HL-60 (cell line): ENCODE results near the gene AMOT.

ENCODE experiments used
- DNase-seq, 2 experiments: peaks; one replicate each; pipeline ENCODE4 v3.0.0-alpha.2; 2010 to 2020; ENCODE audit warnings: low read depth in 1 of 2, low spot score in 1 of 2
- H3K27ac ChIP-seq: fragments of 250-450 bp; sonication (Bioruptor Pico); replicated peaks from 2 replicates; pipeline ENCODE4 v1.5.1; 2020; ENCODE audit warnings: mild to moderate bottlenecking, moderate library complexity
- H3K27me3 ChIP-seq: fragments of 250-450 bp; sonication (Bioruptor Pico); 2 replicates; pipeline ENCODE4 v1.5.1; 2021; ENCODE audit warnings: mild to moderate bottlenecking, moderate library complexity; ENCODE audit not compliant: insufficient read depth, poor library complexity, severe bottlenecking
- H3K4me3 ChIP-seq: replicated peaks from 2 replicates; pipeline ENCODE4 v1.5.1; 2011; ENCODE audit warnings: mild to moderate bottlenecking, control low read depth, low read length; ENCODE audit not compliant: insufficient read depth
- GABPA ChIP-seq: IDR thresholded peaks from 2 replicates; pipeline ENCODE4 v1.6.1; 2012; ENCODE audit warnings: low read depth
- POLR2AphosphoS5 ChIP-seq: IDR thresholded peaks from 2 replicates; pipeline ENCODE4 v1.6.1; 2012; ENCODE audit warnings: low read depth
- SPI1 ChIP-seq: IDR thresholded peaks from 2 replicates; pipeline ENCODE4 v1.6.1; 2012; ENCODE audit warnings: low read depth, mild to moderate bottlenecking, borderline replicate concordance
- TF ChIP-seq, protein P1 (sequence below): IDR thresholded peaks from 2 replicates; pipeline ENCODE4 v1.6.1; 2012; ENCODE audit warnings: low read depth; ENCODE audit not compliant: insufficient replicate concordance
- TF ChIP-seq, protein P2 (sequence below): IDR thresholded peaks from one replicate; pipeline ENCODE4 v1.5.1; 2011; ENCODE audit warnings: low read length, control low read depth, inconsistent platforms; ENCODE audit not compliant: insufficient read depth

The AMOT gene

DNA sequence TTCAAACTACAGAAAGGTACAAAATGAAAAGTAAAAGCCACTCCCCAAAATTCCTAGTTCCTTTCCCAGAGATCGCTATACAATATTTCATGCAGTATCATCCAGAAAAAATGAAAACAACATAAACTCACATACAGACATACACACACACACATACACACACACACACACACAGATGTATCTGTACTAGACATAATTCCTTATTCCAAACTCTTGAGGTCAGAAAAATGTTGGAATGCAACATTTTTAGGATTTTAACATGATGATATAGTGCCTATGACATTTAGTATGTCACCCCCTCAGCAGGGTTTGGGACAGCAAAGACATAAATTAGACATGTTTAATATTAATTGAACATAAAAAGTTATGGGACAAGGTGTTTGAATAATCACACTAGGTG lies 87.5 kb downstream of the AMOT start:
- H3K27ac ChIP-seq, result no peak overlapping the region
- no peak for DNase-seq
- H3K27me3 ChIP-seq, result no peaks in the 10 kb centered on the region
- no peak overlapping the region for H3K4me3 ChIP-seq
- TF ChIP-seq SPI1 (no peak), GABPA (no peak), POLR2AphosphoS5 (no peak)
- TF ChIP-seq, protein P1, sequence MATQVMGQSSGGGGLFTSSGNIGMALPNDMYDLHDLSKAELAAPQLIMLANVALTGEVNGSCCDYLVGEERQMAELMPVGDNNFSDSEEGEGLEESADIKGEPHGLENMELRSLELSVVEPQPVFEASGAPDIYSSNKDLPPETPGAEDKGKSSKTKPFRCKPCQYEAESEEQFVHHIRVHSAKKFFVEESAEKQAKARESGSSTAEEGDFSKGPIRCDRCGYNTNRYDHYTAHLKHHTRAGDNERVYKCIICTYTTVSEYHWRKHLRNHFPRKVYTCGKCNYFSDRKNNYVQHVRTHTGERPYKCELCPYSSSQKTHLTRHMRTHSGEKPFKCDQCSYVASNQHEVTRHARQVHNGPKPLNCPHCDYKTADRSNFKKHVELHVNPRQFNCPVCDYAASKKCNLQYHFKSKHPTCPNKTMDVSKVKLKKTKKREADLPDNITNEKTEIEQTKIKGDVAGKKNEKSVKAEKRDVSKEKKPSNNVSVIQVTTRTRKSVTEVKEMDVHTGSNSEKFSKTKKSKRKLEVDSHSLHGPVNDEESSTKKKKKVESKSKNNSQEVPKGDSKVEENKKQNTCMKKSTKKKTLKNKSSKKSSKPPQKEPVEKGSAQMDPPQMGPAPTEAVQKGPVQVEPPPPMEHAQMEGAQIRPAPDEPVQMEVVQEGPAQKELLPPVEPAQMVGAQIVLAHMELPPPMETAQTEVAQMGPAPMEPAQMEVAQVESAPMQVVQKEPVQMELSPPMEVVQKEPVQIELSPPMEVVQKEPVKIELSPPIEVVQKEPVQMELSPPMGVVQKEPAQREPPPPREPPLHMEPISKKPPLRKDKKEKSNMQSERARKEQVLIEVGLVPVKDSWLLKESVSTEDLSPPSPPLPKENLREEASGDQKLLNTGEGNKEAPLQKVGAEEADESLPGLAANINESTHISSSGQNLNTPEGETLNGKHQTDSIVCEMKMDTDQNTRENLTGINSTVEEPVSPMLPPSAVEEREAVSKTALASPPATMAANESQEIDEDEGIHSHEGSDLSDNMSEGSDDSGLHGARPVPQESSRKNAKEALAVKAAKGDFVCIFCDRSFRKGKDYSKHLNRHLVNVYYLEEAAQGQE, result no peak
- TF ChIP-seq, protein P2, sequence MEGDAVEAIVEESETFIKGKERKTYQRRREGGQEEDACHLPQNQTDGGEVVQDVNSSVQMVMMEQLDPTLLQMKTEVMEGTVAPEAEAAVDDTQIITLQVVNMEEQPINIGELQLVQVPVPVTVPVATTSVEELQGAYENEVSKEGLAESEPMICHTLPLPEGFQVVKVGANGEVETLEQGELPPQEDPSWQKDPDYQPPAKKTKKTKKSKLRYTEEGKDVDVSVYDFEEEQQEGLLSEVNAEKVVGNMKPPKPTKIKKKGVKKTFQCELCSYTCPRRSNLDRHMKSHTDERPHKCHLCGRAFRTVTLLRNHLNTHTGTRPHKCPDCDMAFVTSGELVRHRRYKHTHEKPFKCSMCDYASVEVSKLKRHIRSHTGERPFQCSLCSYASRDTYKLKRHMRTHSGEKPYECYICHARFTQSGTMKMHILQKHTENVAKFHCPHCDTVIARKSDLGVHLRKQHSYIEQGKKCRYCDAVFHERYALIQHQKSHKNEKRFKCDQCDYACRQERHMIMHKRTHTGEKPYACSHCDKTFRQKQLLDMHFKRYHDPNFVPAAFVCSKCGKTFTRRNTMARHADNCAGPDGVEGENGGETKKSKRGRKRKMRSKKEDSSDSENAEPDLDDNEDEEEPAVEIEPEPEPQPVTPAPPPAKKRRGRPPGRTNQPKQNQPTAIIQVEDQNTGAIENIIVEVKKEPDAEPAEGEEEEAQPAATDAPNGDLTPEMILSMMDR, result no peak

DNA sequence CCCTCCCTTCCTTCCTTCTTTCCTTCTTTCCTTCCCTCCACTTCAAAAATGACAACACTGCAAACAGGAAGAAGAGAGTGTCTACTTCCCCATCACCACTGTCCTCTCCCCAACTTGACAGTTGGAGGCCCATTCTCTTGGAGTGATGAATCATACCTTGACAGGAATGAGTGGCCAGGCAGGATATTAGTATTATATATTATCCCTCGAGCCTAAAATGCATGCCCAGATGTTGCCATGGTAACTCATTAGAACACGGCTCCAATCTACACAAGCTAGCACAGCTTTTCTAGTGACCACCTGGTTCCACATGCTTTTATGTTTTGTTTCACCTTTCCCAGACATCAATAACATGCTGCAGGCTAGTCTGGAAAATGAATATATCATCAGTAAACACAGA lies 89.6 kb downstream of the AMOT start:
- H3K4me3 ChIP-seq, result no peak overlapping the region
- DNase-seq, result no peak
- no peak overlapping the region for H3K27ac ChIP-seq
- no peak for TF ChIP-seq SPI1
- TF ChIP-seq, protein P1, result no peak
- TF ChIP-seq POLR2AphosphoS5, result no peak
- TF ChIP-seq, protein P2, result no peak
- no peak for TF ChIP-seq GABPA
- no peaks in the 10 kb centered on the region for H3K27me3 ChIP-seq

- no peaks in the 10 kb centered on the region for H3K27me3 ChIP-seq
- TF ChIP-seq GABPA (no peak), POLR2AphosphoS5 (no peak), SPI1 (no peak)
- TF ChIP-seq, protein P2, result no peak
- no peak overlapping the region for H3K27ac ChIP-seq
- no peak for DNase-seq
- no peak overlapping the region for H3K4me3 ChIP-seq
These were observed 93.6 kb downstream of the AMOT start for GRCh38 chrX:112746812-112747595.
